ENCODE measurements around the gene CHSY3.

The CHSY3 gene

DNA sequence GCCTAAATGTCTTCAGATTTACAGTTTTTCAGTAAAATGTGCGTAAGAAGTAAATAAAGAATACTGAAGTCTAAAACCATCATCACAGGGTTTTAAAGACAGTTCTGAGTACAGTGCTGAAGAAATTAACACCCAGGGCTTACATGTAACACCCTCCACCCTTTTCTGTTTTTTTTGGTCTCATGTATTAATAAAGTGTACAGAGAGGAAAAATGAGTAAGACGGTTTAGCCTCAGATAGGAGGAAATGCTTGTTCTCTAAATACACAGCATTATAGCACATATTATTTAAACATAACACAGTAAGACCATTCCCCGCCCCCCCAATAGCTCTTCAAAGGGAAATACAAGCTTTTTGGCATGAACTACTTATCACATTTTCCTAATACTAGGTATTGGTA, 119.3 kb downstream of the CHSY3 start:
- no peak for DNase-seq (ENCODE audit: low read depth in 3 of 3)

DNA sequence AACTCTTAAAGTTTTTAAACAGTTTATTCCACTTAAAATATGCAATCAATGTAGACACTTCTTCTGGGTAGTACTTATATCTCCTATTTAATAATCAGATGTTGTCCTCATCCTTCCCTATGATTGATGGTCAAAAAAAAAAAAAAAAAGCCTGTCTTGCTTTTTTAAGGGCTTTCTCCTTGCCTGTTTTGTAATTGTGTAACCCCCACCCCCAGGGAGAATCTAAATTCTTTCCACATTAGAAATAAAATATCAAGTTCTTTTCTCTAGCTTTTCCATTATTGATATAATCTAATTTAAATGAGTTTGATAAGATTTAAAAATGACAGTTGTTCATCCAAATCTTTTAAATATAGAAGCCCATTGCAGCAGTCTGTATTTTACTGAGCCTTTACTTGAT, 119.7 kb downstream of the CHSY3 start:
- no peak for DNase-seq (ENCODE audit: low read depth in 3 of 3)

DNA sequence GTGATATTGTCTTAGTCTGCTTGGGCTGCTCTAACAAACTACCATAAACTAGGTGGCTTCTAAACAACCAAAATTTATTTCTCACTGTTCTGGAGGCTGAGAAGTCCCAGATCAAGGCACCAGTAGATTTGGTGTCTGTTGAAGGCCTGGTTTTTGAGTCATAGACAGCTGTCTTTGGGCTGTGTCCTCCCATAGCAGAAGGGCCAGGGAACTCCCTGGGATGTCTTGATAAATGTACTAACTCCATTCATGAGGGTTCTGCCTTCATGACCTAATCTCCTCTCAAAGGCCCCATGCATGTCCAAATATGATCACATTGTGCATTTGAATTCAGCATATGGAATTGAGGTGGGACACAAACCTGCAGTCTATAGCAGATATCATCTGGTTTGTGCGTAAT, 121.2 kb downstream of the CHSY3 start:
- DNase-seq (ENCODE audit: low read depth in 3 of 3), result no peak

DNA sequence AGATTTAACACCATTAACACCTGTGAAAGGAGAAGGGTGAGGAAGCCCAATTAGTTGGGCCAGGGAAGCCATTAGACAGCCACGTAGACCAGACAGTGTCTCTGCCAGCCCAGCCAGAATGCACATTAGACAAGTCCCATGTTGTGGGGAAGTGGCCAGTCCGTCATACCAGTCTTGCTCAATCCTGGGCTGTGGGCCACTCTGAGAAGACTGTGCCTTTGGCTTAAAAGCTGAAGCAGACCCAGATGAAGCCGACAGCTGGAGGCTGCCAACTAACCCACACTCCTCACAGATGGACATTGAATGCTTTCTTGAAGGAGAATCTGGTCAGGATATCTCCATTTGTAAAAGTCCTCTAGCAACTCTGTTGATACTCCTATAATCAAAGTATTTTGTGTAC, 128.5 kb downstream of the CHSY3 start:
- no peak for DNase-seq (ENCODE audit: low read depth in 3 of 3)

DNA sequence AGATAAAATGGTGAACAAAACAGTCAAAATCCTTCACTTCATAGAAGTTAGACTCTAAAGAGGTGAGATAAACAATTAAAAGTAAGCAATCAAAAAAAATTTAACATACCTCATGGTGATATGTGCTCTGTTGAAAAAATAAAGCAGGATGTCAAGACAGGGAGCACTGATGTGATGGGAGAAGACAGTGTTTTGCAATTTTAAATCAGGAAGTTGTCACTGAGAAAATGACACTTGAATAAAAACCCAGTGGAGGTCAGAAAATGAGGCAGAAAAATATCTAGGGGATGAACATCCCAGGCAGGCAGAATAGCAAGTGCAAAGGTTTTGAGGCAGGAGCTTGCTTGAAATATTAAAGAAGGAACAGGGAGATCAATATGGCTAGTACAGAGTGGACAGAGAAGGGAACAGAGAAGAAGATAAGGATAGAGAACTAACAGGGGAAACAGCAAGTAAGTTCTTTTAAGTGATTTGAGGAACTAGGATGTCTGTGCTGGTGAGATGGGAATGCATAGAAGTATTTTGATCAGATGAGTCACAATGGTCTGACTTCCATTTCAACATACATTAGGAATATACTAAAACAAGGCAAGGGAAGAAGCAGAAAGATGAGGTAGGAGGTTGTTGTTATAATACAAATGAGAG, 130.4 kb downstream of the CHSY3 start:
- no peak for DNase-seq (ENCODE audit: low read depth in 3 of 3)

DNA sequence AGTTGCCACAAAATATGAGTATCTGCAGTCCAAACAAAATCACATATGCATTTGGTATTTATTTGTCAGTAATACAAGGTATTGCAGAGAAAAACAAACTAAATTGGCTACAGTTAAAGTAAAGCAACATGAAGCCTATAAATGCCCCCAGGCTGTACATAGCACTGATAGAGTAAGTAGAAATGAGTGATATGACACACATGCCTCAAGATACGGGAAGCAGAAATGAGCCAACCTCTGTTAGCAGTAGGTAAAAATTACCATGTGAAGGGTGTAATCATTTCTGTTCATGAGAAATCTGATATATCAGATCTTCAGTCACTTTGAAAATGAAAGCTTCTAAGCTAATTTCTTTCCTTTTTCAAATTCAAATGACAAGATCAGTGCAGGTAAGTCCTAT, 131.1 kb downstream of the CHSY3 start:
- DNase-seq (ENCODE audit: low read depth in 3 of 3), result no peak

DNA sequence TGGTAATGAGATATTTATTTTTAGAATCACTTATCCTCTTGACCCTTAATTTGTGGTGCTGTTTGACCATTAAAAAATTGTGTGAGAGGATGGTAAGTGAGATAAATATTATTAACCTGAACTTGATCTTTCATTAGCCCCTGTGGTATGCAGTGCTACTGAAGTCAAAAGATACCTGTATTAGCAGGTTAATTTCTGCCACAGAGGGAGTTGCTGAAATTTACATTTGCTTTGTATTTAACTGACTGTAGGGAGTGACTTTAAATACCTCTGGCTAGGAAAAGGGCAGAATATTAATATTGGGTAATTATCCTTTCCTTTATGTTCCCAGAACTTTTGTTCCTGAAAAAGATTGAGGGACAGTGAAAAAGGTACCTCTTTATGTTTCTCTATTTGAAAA, 133.6 kb downstream of the CHSY3 start:
- no peak for DNase-seq (ENCODE audit: low read depth in 3 of 3)

DNA sequence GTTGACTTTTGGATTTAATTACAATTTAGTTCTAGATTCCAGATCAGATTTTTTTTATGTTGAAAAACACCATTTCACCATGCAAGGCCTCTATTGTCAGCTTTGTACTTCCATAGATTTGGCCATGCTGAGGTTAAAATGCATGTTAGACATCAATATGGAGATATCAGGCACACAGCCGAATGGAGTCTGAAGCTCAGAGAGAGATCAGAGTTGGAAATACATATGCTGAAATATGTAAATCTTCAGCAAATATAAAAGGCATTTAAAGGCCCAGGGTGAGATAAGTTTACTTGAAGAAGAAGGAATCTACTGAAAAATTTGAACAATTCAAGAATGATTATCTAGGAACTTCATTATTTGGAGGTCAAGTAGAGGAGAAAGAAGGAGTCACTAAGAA, 139.6 kb downstream of the CHSY3 start:
- no peak for DNase-seq (ENCODE audit: low read depth in 3 of 3)

DNA sequence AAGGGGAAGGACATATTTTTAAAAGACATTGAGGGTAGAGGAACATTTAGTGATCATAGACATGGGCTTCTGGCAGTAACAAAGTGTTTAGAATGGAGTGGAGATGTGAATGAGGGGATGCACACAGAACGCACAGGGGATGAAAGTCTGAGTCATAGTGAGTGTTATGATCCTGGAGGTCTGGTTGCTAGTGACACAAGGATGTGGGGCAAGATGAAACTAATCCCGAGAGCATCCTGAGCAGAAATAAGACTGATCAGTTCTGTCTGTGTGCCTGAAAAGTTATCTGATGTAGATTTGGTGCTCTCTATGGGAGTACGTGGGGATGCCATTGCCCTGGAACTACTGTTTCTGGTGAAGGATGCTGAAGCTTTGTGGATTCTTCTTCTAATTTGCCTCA, 141.1 kb downstream of the CHSY3 start:
- DNase-seq (ENCODE audit: low read depth in 3 of 3), result no peak

DNA sequence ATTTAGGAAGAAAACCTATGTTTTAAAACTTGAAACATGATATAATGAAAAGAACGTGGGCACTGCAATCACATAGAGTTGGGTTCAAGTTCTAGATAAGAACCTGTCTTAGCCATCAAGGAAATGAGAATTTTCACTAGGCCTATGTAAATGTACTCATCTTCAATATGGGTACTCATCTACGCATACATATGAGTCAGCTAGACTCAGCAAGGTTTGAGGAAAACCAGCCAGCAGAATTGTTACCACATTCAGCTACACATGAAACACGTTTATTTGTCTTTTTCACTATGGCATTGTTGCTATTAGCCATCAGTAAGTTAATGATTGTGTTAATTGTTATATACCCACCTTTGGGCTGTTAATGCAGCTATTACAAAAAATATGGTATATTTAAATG, 146.3 kb downstream of the CHSY3 start:
- no peak for DNase-seq (ENCODE audit: low read depth in 3 of 3)

DNA sequence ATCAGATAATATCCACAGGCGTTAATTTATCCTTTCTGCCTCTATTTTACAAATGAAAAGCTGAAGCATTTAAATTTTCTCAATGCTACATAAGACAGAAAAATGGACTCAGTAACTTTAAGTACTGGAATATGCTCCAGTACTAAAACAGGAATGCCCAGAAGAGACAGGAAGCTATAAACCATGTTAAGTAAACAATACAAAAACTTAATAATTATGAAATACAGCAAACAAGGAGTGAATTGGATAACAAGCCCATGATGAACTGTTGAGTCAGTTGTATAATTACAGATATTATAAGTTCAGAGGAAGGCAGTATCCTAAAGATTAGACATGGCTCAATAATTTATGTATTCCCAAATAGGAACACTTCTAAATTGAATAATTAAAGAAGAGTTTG, 148.5 kb downstream of the CHSY3 start:
- no peak for DNase-seq (ENCODE audit: low read depth in 3 of 3)

DNA sequence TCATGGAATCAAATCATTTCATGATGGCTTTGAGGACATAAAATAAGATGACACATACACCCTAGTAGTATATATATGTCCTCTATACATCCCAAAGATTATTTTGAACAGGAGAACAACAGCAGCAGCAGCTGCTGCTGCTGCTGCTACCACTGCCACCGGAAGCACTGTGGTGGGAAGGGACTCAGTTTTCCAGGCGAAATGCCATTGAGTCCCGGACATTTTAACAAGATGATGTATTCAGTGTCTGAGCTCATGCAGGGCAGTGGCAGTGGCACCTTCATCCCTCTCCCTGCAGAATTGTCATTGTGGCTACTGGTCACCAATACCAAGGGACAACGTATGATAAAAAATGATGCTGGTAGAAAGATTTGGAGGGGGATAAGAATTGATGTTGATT, 151.3 kb downstream of the CHSY3 start:
- no peak for DNase-seq (ENCODE audit: low read depth in 3 of 3)

DNA sequence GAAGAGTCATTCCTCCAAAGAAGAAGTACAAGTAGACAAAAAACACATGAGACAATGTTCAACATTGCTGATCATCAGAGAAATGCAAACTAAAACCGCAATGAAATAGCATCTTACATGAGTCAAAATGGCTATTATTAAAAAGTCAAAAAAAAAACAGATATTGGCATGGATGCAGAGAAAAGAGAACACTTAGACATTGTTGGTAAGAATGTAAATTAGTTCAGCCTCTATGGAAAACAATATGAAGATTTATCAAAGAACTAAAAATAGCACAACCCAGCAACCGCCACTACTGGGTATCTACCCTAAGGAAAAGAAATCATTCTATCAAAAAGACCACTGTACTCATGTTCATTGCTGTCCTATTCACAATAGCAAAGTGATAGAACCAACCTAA, 157.5 kb downstream of the CHSY3 start:
- DNase-seq (ENCODE audit: low read depth in 3 of 3), result no peak

DNA sequence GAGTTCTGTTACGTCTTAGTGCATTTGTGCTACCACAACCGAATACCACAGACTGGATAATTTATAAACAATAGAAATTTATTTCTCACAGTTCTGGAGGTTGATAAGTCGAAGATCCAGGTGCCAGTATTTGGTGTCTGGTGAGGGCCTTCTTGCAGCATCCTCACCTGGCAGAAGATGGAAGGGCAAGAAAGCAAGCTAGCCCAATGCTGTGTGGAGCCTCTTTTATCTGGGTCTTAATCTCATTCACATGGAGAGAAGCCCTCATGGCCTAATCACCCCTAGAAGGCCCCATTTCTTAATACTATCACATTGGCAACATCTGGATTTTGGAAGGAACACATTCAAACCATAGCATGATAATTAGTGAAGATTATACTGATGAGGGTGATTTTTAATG, 159.3 kb downstream of the CHSY3 start:
- no peak for DNase-seq (ENCODE audit: low read depth in 3 of 3)

DNA sequence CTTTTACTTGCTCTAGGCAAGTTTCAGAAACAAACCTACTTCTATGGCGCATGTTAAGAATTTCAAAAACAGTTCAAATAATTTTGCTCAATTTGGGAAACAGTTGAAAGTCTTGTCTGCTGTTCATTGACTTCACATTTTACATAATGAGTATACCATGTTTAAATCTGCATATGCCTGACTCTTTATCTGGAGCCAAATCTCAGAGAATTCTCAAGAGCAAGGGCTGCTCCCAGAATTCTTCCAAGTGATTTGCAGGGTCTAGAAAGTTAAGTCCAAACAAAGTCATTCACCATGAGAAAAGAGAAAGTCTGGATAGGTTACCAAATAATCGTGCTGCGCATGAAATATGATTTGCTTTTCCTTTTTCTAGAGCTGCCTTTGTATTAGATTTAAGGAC, 160.2 kb downstream of the CHSY3 start:
- no peak for DNase-seq (ENCODE audit: low read depth in 3 of 3)

DNA sequence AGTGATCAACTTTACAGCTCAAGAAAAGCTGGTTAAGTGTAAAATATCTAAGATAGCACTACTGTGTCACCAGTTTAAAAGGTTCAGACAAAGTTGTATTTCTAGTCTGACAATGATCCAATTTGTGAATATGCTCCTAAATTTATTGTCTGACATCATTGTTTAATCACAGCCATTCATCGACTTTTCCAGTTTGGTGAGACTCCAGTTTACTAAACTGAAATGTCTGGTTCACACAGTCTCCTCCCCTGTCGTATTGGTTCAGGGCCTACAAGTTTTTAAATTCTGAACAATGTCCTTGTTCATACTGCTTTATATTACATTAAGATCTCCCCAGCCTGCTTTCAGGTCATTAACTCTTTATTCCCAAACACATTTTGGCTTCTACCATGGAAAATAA, 161.4 kb downstream of the CHSY3 start:
- no peak for DNase-seq (ENCODE audit: low read depth in 3 of 3)

DNA sequence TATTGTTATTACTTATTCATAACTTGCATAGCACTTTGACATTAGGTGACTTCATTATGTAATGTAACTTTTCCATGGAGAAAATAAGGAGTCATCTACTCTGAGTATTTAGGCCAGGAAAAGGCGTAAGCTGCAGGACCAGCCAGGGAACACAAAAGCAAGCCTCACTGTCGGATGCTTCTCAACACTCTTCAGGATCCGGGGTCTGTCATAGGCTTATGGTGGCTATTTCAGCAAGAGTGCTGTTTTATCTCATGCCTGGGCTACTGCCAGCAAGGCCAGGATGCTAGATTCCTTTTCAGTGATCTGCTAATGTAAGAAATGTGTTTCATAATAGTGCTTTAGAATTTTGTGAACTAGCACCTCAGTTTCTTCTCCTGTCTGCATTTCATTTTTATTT, 162.4 kb downstream of the CHSY3 start:
- no peak for DNase-seq (ENCODE audit: low read depth in 3 of 3)

DNA sequence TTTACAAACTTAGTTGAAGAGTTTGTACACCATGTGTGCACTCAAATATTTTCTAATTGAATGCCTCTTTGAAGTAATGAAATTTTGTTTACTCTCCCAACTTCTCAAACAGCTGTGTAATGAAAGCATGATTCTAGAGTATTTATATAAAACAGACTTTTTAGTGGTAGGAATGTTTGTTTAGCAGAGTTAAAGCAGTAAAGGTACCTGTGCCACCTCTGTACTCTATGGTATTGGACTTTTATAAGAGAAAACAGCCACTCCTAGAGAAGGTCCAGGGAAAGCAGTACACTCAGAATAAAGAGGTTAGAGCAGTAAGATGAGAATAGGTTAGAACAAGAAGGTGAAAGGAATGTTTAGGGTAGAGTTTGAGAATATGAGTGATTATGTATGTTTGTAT, 163.1 kb downstream of the CHSY3 start:
- DNase-seq (ENCODE audit: low read depth in 3 of 3), result no peak

DNA sequence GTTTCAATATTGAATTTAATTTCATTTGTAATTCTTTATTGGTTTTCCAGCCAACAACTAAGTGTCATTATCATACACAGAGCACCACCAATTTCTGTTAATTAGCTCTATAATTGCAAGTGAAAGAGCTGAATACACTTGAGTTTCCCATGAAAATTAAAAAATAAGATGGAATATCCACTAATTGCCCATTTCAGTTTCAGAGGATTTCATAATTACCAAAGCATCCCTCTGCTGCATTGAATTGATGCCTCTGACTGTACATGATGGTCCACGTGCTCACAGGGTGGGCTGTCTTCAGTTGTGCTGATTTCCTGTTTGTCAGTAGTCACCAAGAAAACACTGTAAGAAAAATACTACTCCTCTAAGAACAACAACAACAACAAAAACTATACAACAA, 163.8 kb downstream of the CHSY3 start:
- no peak for DNase-seq (ENCODE audit: low read depth in 3 of 3)

DNA sequence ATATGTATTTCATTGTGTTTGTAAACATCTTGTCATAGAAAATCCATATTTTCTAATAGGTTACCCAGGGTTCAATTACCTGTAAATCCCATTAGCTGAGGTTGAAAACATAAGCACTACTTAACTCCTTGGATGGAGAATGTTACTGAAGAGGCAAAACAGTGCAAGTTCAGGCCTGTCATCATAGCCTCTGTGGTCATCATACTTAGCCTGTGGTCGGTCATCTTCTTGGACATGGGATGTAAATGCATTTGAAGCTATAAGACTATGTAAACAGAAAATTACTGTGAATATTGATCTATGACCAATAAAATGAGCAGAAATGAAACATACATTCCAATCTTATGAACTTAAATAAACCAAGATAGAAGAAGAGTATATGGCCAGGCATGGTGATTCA, 164.7 kb downstream of the CHSY3 start:
- DNase-seq (ENCODE audit: low read depth in 3 of 3), result no peak

DNA sequence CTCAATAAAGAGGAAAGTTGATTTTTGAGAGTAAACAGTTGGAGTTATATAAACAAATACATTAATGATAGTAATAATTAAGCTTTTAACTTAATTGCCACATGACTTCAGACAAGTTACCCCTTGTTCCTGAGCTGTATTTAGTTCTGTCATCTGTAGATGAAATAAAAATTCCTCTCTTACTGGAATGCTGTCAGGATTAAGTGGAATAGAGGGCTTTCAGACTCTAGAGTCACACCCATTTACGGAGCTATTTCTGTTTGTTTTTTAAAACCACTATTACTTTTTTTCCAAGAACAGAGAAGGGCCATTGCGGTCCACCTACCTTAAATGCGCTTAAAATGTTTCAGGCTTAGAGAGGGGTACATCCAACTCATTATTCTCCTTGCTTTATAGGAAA, 170.6 kb downstream of the CHSY3 start:
- no peak for DNase-seq (ENCODE audit: low read depth in 3 of 3)

DNA sequence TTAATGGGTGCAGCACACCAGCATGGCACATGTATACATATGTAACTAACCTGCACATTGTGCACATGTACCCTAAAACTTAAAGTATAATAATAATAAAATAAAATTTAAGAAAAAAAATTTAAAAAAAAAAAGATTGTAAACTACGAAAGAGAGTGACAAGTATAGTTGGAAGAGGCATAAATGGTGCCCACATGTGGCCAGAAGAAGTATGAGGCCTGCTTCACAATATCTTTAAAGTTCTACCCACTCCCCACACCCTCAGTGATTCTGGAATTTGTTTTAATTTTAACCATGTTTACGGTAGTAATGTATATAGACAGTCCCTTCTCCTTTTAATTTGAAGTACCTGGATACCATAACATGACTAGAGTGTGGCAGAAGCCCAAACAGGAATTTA, 172.7 kb downstream of the CHSY3 start:
- DNase-seq (ENCODE audit: low read depth in 3 of 3), result no peak

DNA sequence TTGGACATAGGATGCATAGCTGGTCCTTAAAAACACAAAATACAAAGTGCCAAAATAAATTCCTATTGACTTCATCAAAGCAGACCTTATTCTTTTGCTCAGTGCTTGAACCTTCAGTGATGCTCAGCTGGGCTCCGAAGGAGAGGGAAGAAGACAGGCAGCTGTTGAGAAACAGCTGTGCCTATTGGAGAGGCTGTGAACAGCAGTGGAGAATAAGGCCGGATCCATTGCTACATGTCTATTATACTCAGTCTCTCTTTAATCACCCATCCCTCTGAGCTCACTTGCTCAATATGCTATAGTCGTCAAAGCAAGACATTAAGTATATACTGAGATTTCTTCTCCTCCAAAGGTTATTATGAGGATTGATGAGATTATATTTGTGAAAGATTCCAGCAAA, 174.4 kb downstream of the CHSY3 start:
- no peak for DNase-seq (ENCODE audit: low read depth in 3 of 3)

DNA sequence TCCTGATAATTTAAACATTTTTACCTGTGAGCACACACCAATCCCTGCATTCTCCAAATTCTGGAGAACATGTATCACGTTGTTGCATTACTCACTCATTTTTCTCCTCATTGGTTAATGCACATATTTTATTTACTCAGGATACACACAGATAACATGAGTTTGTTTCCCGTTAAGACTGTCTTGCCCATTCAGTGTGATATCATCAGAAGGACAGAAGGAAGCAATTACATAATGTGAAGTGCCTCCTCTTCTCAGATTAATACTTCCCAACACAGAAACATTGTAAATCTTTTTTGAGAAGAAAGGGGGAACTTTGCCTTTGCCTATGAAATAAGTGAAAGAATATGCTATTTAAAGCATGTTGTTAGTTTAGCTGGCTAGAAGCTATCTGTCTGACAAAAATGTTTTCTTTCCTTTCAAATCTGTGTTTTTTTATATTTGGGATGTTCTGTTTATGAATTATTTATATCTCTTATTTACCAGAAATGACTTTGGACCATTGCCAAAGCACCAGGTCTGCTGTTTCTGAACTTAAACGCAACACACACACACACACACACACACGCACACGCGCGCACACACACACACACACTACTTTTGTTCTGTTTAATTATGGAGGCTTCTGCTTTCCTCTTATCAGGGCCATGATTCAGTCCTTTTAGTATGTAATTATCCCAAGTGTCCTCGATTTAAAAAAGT, 186.5 kb downstream of the CHSY3 start:
- DNase-seq (ENCODE audit: low read depth in 3 of 3), result no peak
